ENCODE results near the gene VCP.

Gene VCP

GRCh38 chr9:35073279-35073612, 821 bp upstream of the VCP start:
- Histone ChIP-seq H3K4me3 (ENCODE audit: low read depth, low read length) (peak overlapping the region; percentile 38; the same call in 1 of the 2 replicates), H3K36me3 (peaks cover 45% of the 10 kb centered on the region), H3K27me3 (no peaks in the 10 kb centered on the region), H3K4me1 (peaks cover 3% of the 10 kb centered on the region; the same call in 1 of the 2 replicates), H3K9me3 (no peaks in the 10 kb centered on the region)
- TF ChIP-seq CTCF (IDR thresholded peaks at IDR 0.05; ENCODE audit: low read depth, low read length): no peak
- no peak for DNase-seq

- Histone ChIP-seq H3K36me3 (peaks cover 54% of the 10 kb centered on the region), H3K4me1 (peaks cover 3% of the 10 kb centered on the region; the same call in 1 of the 2 replicates), H3K9me3 (no peaks in the 10 kb centered on the region), H3K4me3 (ENCODE audit: low read depth, low read length) (peak overlapping the region; percentile 97), H3K27me3 (no peaks in the 10 kb centered on the region)
- DNase-seq: peak; percentile 91
- peak; percentile 46 for TF ChIP-seq CTCF (IDR thresholded peaks at IDR 0.05; ENCODE audit: low read depth, low read length)
Observed at GRCh38 chr9:35071814-35072460, 488 bp downstream of the VCP start.

GRCh38 chr9:35070823-35071813, 1.3 kb downstream of the VCP start:
- H3K4me1 ChIP-seq: peaks cover 3% of the 10 kb centered on the region; the same call in 1 of the 2 replicates
- TF ChIP-seq CTCF (IDR thresholded peaks at IDR 0.05; ENCODE audit: low read depth, low read length): no peak
- H3K9me3 ChIP-seq: no peaks in the 10 kb centered on the region
- H3K36me3 ChIP-seq: peaks cover 57% of the 10 kb centered on the region
- no peak for DNase-seq
- no peaks in the 10 kb centered on the region for H3K27me3 ChIP-seq
- peak overlapping the region; percentile 97 for H3K4me3 ChIP-seq (ENCODE audit: low read depth, low read length)

- no peak for DNase-seq
- Histone ChIP-seq H3K4me3 (ENCODE audit: low read depth, low read length) (no peak overlapping the region), H3K36me3 (peaks cover 73% of the 10 kb centered on the region), H3K27me3 (no peaks in the 10 kb centered on the region), H3K4me1 (peaks cover 3% of the 10 kb centered on the region; the same call in 1 of the 2 replicates), H3K9me3 (no peaks in the 10 kb centered on the region)
- no peak for TF ChIP-seq CTCF (IDR thresholded peaks at IDR 0.05; ENCODE audit: low read depth, low read length)
Observed at GRCh38 chr9:35069020-35069419, 3.4 kb downstream of the VCP start.

- Histone ChIP-seq H3K4me3 (ENCODE audit: low read depth, low read length) (no peak overlapping the region), H3K9me3 (no peaks in the 10 kb centered on the region), H3K36me3 (peaks cover 85% of the 10 kb centered on the region), H3K27me3 (no peaks in the 10 kb centered on the region), H3K4me1 (no peaks in the 10 kb centered on the region)
- no peak for DNase-seq
- TF ChIP-seq CTCF (IDR thresholded peaks at IDR 0.05; ENCODE audit: low read depth, low read length): no peak
Observed at GRCh38 chr9:35067056-35067455, 5.4 kb downstream of the VCP start.

Data from BE2C (cell line).